ENCODE measurements around the gene GNAT3. TPM values are rescaled to one million over a fixed set of nuclear protein-coding genes. Genes with fewer than 3 reads are reported as not detected.

GNAT3 gene
- not detected for total RNA-seq

GRCh38 chr7:80511964-80512363, at the start of gene GNAT3:
GNAT3 (minus strand) TSS chr7:80512064; CDS start chr7:80511926, 138 bp downstream.
- intact Hi-C loops (cut with DNase I): no loop called here

GRCh38 chr7:80558116-80558515, 46.3 kb upstream of the GNAT3 start:
- 63 to 92% methylated on average over 3 of the region's 3 CpGs for WGBS, 2 donors
- H3K9me3 ChIP-seq: no peaks in the 10 kb centered on the region
- H3K4me1 ChIP-seq: no peaks in the 10 kb centered on the region
- DNase-seq: no peak
- intact Hi-C loops (cut with DNase I): no loop called here
- no peak overlapping the region for H3K27ac ChIP-seq
- H3K36me3 ChIP-seq: no peaks in the 10 kb centered on the region
- H3K4me3 ChIP-seq (replicated peaks in 1 of 3): no peak overlapping the region
- no peaks in the 10 kb centered on the region for H3K27me3 ChIP-seq
- TF ChIP-seq POLR2A (IDR thresholded peaks at IDR 0.05): no peak
- TF ChIP-seq, protein P1, sequence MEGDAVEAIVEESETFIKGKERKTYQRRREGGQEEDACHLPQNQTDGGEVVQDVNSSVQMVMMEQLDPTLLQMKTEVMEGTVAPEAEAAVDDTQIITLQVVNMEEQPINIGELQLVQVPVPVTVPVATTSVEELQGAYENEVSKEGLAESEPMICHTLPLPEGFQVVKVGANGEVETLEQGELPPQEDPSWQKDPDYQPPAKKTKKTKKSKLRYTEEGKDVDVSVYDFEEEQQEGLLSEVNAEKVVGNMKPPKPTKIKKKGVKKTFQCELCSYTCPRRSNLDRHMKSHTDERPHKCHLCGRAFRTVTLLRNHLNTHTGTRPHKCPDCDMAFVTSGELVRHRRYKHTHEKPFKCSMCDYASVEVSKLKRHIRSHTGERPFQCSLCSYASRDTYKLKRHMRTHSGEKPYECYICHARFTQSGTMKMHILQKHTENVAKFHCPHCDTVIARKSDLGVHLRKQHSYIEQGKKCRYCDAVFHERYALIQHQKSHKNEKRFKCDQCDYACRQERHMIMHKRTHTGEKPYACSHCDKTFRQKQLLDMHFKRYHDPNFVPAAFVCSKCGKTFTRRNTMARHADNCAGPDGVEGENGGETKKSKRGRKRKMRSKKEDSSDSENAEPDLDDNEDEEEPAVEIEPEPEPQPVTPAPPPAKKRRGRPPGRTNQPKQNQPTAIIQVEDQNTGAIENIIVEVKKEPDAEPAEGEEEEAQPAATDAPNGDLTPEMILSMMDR (IDR thresholded peaks at IDR 0.05): no peak

More at GRCh38 chr7:80511964-80512363, at the start of gene GNAT3:
- TF ChIP-seq, protein P1 (IDR thresholded peaks at IDR 0.05): no peak
- TF ChIP-seq POLR2A (IDR thresholded peaks at IDR 0.05): no peak
- H3K4me3 ChIP-seq (replicated peaks in 1 of 3): no peak within 1 kb of the TSS
- WGBS, 2 donors: 95 to 96% methylated on average over 3 of the region's 3 CpGs
- H3K9me3 ChIP-seq: no peaks in the 10 kb centered on the region
- DNase-seq: no peak
- H3K27me3 ChIP-seq: no peaks in the 10 kb centered on the region
- H3K27ac ChIP-seq: no peak within 1 kb of the TSS
- H3K4me1 ChIP-seq: peaks cover 0 to 4% of the 10 kb centered on the region in 2 donors
- no peaks in the 10 kb centered on the region for H3K36me3 ChIP-seq

- no peak overlapping the region for H3K27ac ChIP-seq
Measured at GRCh38 chr7:80552031-80552694, 40.3 kb upstream of the GNAT3 start.

DNA sequence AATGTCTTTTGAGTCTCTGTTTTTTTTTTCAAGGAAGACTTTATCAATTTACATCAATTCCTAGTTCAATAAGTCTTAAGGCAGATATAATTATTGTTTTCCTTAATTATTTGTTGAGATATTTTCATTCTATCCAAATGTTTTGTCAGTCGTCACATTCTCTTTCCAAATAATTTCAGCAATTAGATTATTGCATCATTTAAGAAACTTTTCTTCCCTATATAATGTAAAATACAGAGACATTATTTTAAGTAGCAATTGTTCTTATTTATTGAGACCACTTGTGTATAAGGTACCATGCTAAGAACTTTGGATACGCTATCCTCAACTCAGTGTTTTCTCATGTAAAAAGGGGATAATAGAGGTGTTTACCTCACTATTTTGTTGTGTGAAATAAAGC, 38.1 kb upstream of the GNAT3 start:
- no peak for DNase-seq
- intact Hi-C loops (cut with DNase I): no loop called here
- H3K27me3 ChIP-seq: no peaks in the 10 kb centered on the region
- no peak overlapping the region for H3K27ac ChIP-seq
- no peaks in the 10 kb centered on the region for H3K36me3 ChIP-seq
- TF ChIP-seq, protein P1 (IDR thresholded peaks at IDR 0.05): no peak
- no peak for TF ChIP-seq POLR2A (IDR thresholded peaks at IDR 0.05)
- H3K4me1 ChIP-seq: no peaks in the 10 kb centered on the region
- H3K9me3 ChIP-seq: no peaks in the 10 kb centered on the region
- 93 to 96% methylated on average over 2 of the region's 2 CpGs for WGBS, 2 donors
- H3K4me3 ChIP-seq (replicated peaks in 1 of 3): no peak overlapping the region

More at GRCh38 chr7:80552031-80552694, 40.3 kb upstream of the GNAT3 start:
- 75 to 77% methylated on average over 1 of the region's 1 CpG for WGBS, 2 donors
- no peak for TF ChIP-seq POLR2A (IDR thresholded peaks at IDR 0.05)
- TF ChIP-seq, protein P1 (IDR thresholded peaks at IDR 0.05): no peak
- Histone ChIP-seq H3K36me3 (no peaks in the 10 kb centered on the region), H3K9me3 (no peaks in the 10 kb centered on the region), H3K27me3 (no peaks in the 10 kb centered on the region), H3K4me3 (replicated peaks in 1 of 3) (no peak overlapping the region), H3K4me1 (no peaks in the 10 kb centered on the region)
- intact Hi-C loops (cut with DNase I): no loop called here
- no peak for DNase-seq

DNA sequence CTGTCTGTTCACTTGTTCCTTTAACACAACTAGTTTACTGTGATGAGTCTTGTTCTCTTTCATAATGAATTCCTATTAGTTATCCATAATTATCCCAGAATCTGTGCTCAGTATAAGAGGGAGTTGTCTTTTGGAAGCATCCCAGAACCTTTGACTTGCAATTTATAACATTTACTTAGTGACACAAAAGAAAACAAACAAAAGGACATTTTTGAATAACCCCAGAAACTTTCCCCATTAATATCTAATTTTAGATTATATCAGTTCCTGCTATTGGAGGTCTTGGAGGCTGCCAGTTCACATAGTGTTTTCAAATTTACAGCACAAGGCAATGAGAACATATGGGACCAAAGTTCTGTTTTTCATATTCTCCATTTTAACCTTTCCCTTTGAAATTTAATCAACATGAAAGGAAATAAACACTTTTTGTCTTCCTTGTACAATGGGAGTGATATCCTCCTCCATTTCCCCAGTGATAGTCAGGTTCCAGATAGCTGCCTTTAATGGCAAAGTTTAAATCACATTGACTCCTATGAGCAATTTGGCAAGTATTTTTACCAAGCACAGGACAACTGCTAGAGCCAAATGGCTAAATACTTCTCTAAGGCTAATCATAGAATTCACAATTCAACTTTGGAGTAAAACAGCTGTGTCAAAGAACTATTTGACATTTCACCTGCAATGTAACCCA, 37.1 kb upstream of the GNAT3 start:
- intact Hi-C loops (cut with DNase I): no loop called here
- TF ChIP-seq, protein P1 (IDR thresholded peaks at IDR 0.05): no peak
- no peak for TF ChIP-seq POLR2A (IDR thresholded peaks at IDR 0.05)
- Histone ChIP-seq H3K9me3 (no peaks in the 10 kb centered on the region), H3K4me3 (replicated peaks in 1 of 3) (no peak overlapping the region), H3K27me3 (no peaks in the 10 kb centered on the region), H3K36me3 (no peaks in the 10 kb centered on the region), H3K4me1 (no peaks in the 10 kb centered on the region), H3K27ac (peak overlapping the region in 1 of 3 donors; percentile 6)
- DNase-seq: no peak
